Ishikawa (cell line): ENCODE measurements around the gene NAV3.

Source experiments
- EGR1 ChIP-seq: IDR thresholded peaks from 2 replicates; pipeline ENCODE4 v1.6.1; 2012
- FOXM1 ChIP-seq: IDR thresholded peaks from 2 replicates; pipeline ENCODE4 v1.6.1; 2012; ENCODE audit warnings: low read depth, borderline replicate concordance
- MAX ChIP-seq: IDR thresholded peaks from 2 replicates; pipeline ENCODE4 v1.6.1; 2012
- RAD21 ChIP-seq: IDR thresholded peaks from 2 replicates; pipeline ENCODE4 v1.6.1; 2012; ENCODE audit warnings: low read depth
- REST ChIP-seq: IDR thresholded peaks from 2 replicates; pipeline ENCODE4 v1.6.1; 2012; ENCODE audit warnings: low read depth, mild to moderate bottlenecking
- TEAD4 ChIP-seq: IDR thresholded peaks from 2 replicates; pipeline ENCODE4 v1.6.1; 2012
- USF1 ChIP-seq: IDR thresholded peaks from 2 replicates; pipeline ENCODE4 v1.6.1; 2012

GRCh38 chr12:77907936-77908335, 77.2 kb downstream of the NAV3 start:
- TF ChIP-seq USF1: no peak
- TF ChIP-seq RAD21: no peak
- TF ChIP-seq TEAD4: no peak
- no peak for TF ChIP-seq EGR1
- no peak for TF ChIP-seq MAX
- TF ChIP-seq REST: no peak
- no peak for TF ChIP-seq FOXM1
